Measurements from ENCODE around the gene CIITA.

DNA sequence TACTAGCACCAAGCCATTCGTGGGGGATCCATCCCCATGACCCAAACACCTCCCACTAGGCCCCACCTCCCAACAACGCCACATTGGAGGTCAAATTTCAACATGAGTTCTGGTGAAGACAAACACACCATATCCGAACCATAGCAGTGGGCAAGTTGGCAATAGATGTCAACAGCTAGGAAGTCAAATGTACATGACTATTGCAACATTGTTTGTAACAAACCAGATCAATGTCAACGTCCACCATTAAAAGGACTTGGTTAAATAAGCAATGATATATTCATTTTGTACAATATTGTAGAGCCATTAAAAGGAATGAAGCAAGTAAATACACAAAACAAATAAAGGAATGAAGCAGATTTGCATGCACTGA lies 26.5 kb upstream of the CIITA start:
- TF ChIP-seq, protein P1, sequence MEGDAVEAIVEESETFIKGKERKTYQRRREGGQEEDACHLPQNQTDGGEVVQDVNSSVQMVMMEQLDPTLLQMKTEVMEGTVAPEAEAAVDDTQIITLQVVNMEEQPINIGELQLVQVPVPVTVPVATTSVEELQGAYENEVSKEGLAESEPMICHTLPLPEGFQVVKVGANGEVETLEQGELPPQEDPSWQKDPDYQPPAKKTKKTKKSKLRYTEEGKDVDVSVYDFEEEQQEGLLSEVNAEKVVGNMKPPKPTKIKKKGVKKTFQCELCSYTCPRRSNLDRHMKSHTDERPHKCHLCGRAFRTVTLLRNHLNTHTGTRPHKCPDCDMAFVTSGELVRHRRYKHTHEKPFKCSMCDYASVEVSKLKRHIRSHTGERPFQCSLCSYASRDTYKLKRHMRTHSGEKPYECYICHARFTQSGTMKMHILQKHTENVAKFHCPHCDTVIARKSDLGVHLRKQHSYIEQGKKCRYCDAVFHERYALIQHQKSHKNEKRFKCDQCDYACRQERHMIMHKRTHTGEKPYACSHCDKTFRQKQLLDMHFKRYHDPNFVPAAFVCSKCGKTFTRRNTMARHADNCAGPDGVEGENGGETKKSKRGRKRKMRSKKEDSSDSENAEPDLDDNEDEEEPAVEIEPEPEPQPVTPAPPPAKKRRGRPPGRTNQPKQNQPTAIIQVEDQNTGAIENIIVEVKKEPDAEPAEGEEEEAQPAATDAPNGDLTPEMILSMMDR (IDR thresholded peaks at IDR 0.05), result no peak
- no peak for TF ChIP-seq POLR2A (IDR thresholded peaks at IDR 0.05)

All from Peyer's patch (tissue), 4 donors.